Upper lobe of left lung (tissue), 6 donors: Measurements from ENCODE around the gene ANKS1B. TPM values are rescaled to one million over a fixed set of nuclear protein-coding genes. Genes with fewer than 3 reads are reported as not detected.

ENCODE experiments used
- ATAC-seq, 2 donors: fragments of 200-7000 bp; cut with Tn5 transposase; one replicate each; pipeline ENCODE4 v1.9.1; 2022; ENCODE audit warnings: mild to moderate bottlenecking in 2 of 2, moderate library complexity in 2 of 2; ENCODE audit not compliant: low FRiP score in 2 of 2
- DNase-seq, 2 donors: peaks; one replicate each; pipeline ENCODE4 v3.0.0-alpha.2; 2019 to 2020
- H3K27ac ChIP-seq, 4 donors: fragments of 200-600 bp; sonication (generic); one replicate each; pipeline ENCODE4 v1.5.1; 2016 to 2019
- H3K27me3 ChIP-seq, 4 donors: fragments of 200-600 bp; sonication (generic); one replicate each; pipeline ENCODE4 v1.5.1; 2017 to 2019
- H3K36me3 ChIP-seq, 4 donors: fragments of 200-600 bp; sonication (generic); one replicate each; pipeline ENCODE4 v1.5.1; 2016 to 2019
- H3K4me1 ChIP-seq, 4 donors: fragments of 200-600 bp; sonication (generic); one replicate each; pipeline ENCODE4 v1.5.1; 2018 to 2019
- H3K4me3 ChIP-seq, 4 donors: fragments of 200-600 bp; sonication (generic); one replicate each; pipeline ENCODE4 v1.5.1; 2017 to 2019; ENCODE audit warnings: mild to moderate bottlenecking in 2 of 4, moderate library complexity in 1 of 4
- H3K9me3 ChIP-seq, 4 donors: fragments of 200-600 bp; sonication (generic); one replicate each; pipeline ENCODE4 v1.5.1; 2018 to 2019
- EP300 ChIP-seq, 4 donors: sonication (generic); formaldehyde crosslinking; IDR thresholded peaks; one replicate each; pipeline ENCODE4 v1.5.1; 2017; ENCODE audit warnings: antibody characterized with exemption in 4 of 4, control low read depth in 2 of 4
- POLR2A ChIP-seq, 4 donors: fragments of 450-650 bp; IDR thresholded peaks; one replicate each; pipeline ENCODE4 v1.5.1; 2016 to 2017; ENCODE audit warnings: antibody characterized with exemption in 4 of 4, mild to moderate bottlenecking in 2 of 4
- POLR2AphosphoS5 ChIP-seq, 2 donors: sonication (generic); formaldehyde crosslinking; IDR thresholded peaks; one replicate each; pipeline ENCODE4 v1.5.1; 2017; ENCODE audit warnings: antibody characterized with exemption in 2 of 2
- WGBS, 2 donors: methylation state at CpG; one replicate each; pipeline ENCODE4 v1.1.5; 2017 to 2018; 5-methylcytosine and 5-hydroxymethylcytosine counted together
- total RNA-seq, 6 donors: library from RNA; depleted of rRNA in 4 of 6; stranded (reverse); fragments of >200 nt in 4 of 6; gene quantifications; one replicate each; pipeline versions ENCODE4 v1.1.0 to v1.2.1, GENCODE V29; 2016 to 2021
- TF ChIP-seq, protein P1 (sequence below), 6 experiments: fragments of 450-650 bp in 4 of 6; fragments of 200-600 bp in 2 of 6; sonication (generic) in 2 of 6; IDR thresholded peaks; one replicate each; pipeline ENCODE4 v1.5.1; 2016 to 2019; ENCODE audit warnings: antibody characterized with exemption in 6 of 6
- donor health status: DM: no; HTN: no; CAD: no; lungs with moderate emphysema.
- donor health status: DM: no; HTN: yes; CAD: no; lungs with severe emphysema.

The ANKS1B gene
- total RNA-seq, 6 donors from 2014 or later, result 5.1 to 23.7 (median 7.2) TPM

GRCh38 chr12:98730412-98730811 lies 1254.3 kb downstream of the ANKS1B start:
- H3K27me3 ChIP-seq, result no peaks in the 10 kb centered on the region
- ATAC-seq, result no peak

GRCh38 chr12:98727196-98727595 lies 1257.5 kb downstream of the ANKS1B start:
- Histone ChIP-seq H3K4me1 (no peaks in the 10 kb centered on the region), H3K36me3 (peaks cover 33 to 96% (median 59%) of the 10 kb centered on the region in 4 donors), H3K9me3 (no peaks in the 10 kb centered on the region), H3K27me3 (no peaks in the 10 kb centered on the region), H3K4me3 (no peak overlapping the region), H3K27ac (no peak overlapping the region)
- ATAC-seq (no peak), DNase-seq (no peak)
- WGBS, 2 donors, result 81 to 92% methylated on average over 5 of the region's 5 CpGs
- TF ChIP-seq POLR2AphosphoS5 (IDR thresholded peaks at IDR 0.05), result no peak
- TF ChIP-seq EP300 (IDR thresholded peaks at IDR 0.05), result no peak
- TF ChIP-seq, protein P1, sequence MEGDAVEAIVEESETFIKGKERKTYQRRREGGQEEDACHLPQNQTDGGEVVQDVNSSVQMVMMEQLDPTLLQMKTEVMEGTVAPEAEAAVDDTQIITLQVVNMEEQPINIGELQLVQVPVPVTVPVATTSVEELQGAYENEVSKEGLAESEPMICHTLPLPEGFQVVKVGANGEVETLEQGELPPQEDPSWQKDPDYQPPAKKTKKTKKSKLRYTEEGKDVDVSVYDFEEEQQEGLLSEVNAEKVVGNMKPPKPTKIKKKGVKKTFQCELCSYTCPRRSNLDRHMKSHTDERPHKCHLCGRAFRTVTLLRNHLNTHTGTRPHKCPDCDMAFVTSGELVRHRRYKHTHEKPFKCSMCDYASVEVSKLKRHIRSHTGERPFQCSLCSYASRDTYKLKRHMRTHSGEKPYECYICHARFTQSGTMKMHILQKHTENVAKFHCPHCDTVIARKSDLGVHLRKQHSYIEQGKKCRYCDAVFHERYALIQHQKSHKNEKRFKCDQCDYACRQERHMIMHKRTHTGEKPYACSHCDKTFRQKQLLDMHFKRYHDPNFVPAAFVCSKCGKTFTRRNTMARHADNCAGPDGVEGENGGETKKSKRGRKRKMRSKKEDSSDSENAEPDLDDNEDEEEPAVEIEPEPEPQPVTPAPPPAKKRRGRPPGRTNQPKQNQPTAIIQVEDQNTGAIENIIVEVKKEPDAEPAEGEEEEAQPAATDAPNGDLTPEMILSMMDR (IDR thresholded peaks at IDR 0.05), result no peak
- no peak for TF ChIP-seq POLR2A (IDR thresholded peaks at IDR 0.05)

More at GRCh38 chr12:98730412-98730811, 1254.3 kb downstream of the ANKS1B start:
- no peaks in the 10 kb centered on the region for H3K4me1 ChIP-seq
- H3K4me3 ChIP-seq, result no peak overlapping the region
- TF ChIP-seq POLR2A (IDR thresholded peaks at IDR 0.05) (no peak), EP300 (IDR thresholded peaks at IDR 0.05) (no peak), POLR2AphosphoS5 (IDR thresholded peaks at IDR 0.05) (no peak)
- TF ChIP-seq, protein P1 (IDR thresholded peaks at IDR 0.05), result no peak
- peaks cover 26 to 91% (median 51%) of the 10 kb centered on the region in 4 donors for H3K36me3 ChIP-seq
- DNase-seq, result no peak
- no peaks in the 10 kb centered on the region for H3K9me3 ChIP-seq
- no peak overlapping the region for H3K27ac ChIP-seq

GRCh38 chr12:98725476-98726247 lies 1259.1 kb downstream of the ANKS1B start:
- Histone ChIP-seq H3K27ac (no peak overlapping the region), H3K27me3 (no peaks in the 10 kb centered on the region), H3K4me3 (no peak overlapping the region), H3K36me3 (peaks cover 33 to 87% (median 48%) of the 10 kb centered on the region in 4 donors), H3K4me1 (no peaks in the 10 kb centered on the region), H3K9me3 (no peaks in the 10 kb centered on the region)
- DNase-seq (no peak), ATAC-seq (no peak)
- TF ChIP-seq POLR2AphosphoS5 (IDR thresholded peaks at IDR 0.05) (no peak), POLR2A (IDR thresholded peaks at IDR 0.05) (no peak), EP300 (IDR thresholded peaks at IDR 0.05) (no peak)
- TF ChIP-seq, protein P1 (IDR thresholded peaks at IDR 0.05), result no peak
- 70 to 75% methylated on average over 5 of the region's 5 CpGs for WGBS, 2 donors

- no peak for ATAC-seq
- Histone ChIP-seq H3K27ac (no peak overlapping the region), H3K9me3 (no peaks in the 10 kb centered on the region), H3K36me3 (peaks cover 33 to 86% (median 44%) of the 10 kb centered on the region in 4 donors), H3K4me3 (no peak overlapping the region), H3K27me3 (no peaks in the 10 kb centered on the region), H3K4me1 (no peaks in the 10 kb centered on the region)
- 90 to 92% methylated on average over 5 of the region's 5 CpGs for WGBS, 2 donors
- DNase-seq, result no peak
- TF ChIP-seq POLR2A (IDR thresholded peaks at IDR 0.05) (no peak), POLR2AphosphoS5 (IDR thresholded peaks at IDR 0.05) (no peak), EP300 (IDR thresholded peaks at IDR 0.05) (no peak)
- TF ChIP-seq, protein P1 (IDR thresholded peaks at IDR 0.05), result no peak
Observed at GRCh38 chr12:98724384-98725155, 1260.2 kb downstream of the ANKS1B start.
